AG09319 (cell line): ENCODE measurements around the gene SORT1.

Experiments
- DNase-seq: peaks from one replicate; pipeline ENCODE4 v3.0.0-alpha.2; 2010; ENCODE audit warnings: low read depth; ENCODE audit errors: extremely low read depth
- CTCF ChIP-seq: IDR thresholded peaks from 2 replicates; pipeline ENCODE4 v1.5.1; 2011; ENCODE audit warnings: low read depth, mild to moderate bottlenecking, inconsistent platforms, low read length, moderate library complexity

SORT1 gene

GRCh38 chr1:109371341-109371739 lies 26.4 kb downstream of the SORT1 start:
- DNase-seq, result peak; percentile 35
- TF ChIP-seq CTCF, result no peak

GRCh38 chr1:109370712-109371340 lies 26.9 kb downstream of the SORT1 start:
- DNase-seq, result peak; percentile 67
- TF ChIP-seq CTCF, result no peak

- TF ChIP-seq CTCF, result no peak
- no peak for DNase-seq
Observed at GRCh38 chr1:109369167-109369746, 28.5 kb downstream of the SORT1 start.

GRCh38 chr1:109368464-109368863 lies 29.3 kb downstream of the SORT1 start:
- TF ChIP-seq CTCF, result no peak
- DNase-seq, result no peak

- no peak for TF ChIP-seq CTCF
- no peak for DNase-seq
Observed at GRCh38 chr1:109367626-109368025, 30.1 kb downstream of the SORT1 start.

GRCh38 chr1:109365642-109366204 lies 32.0 kb downstream of the SORT1 start:
- TF ChIP-seq CTCF, result no peak
- DNase-seq, result no peak

- DNase-seq, result no peak
- no peak for TF ChIP-seq CTCF
Observed at GRCh38 chr1:109361649-109362048, 36.1 kb downstream of the SORT1 start.
